H9 (cell line): ENCODE results near the gene CACNA1A. TPM values are rescaled to one million over a fixed set of nuclear protein-coding genes. Genes with fewer than 3 reads are reported as not detected.
"Not testable (repeated sequence)": the region's sequence is repeated elsewhere in the genome, so short reads cannot be mapped to it uniquely, and the experiment has no call there.

ENCODE experiments used
- DNase-seq: peaks from one replicate; pipeline ENCODE4 v3.0.0-alpha.2; 2017
- H2AFZ ChIP-seq: one replicate; pipeline ENCODE4 v1.6.1; 2013; ENCODE audit warnings: mild to moderate bottlenecking, low read length, control low read depth, moderate library complexity
- H2AK5ac ChIP-seq: 2 replicates; pipeline ENCODE4 v1.6.1; 2013; ENCODE audit warnings: low read length, control low read depth, mixed read lengths; ENCODE audit not compliant: insufficient read length
- H2BK120ac ChIP-seq: one replicate; pipeline ENCODE4 v1.6.1; 2013; ENCODE audit warnings: low read depth, mild to moderate bottlenecking, low read length, control low read depth, inconsistent platforms; ENCODE audit not compliant: poor library complexity, severe bottlenecking
- H2BK12ac ChIP-seq: 2 replicates; pipeline ENCODE4 v1.6.1; 2013; ENCODE audit warnings: low read length, control low read depth, mixed read lengths, low read depth; ENCODE audit not compliant: insufficient read length
- H2BK15ac ChIP-seq: 2 replicates; pipeline ENCODE4 v1.6.1; 2013; ENCODE audit warnings: low read depth, low read length, control low read depth
- H2BK20ac ChIP-seq: one replicate; pipeline ENCODE4 v1.6.1; 2013; ENCODE audit warnings: low read depth, mild to moderate bottlenecking, low read length, control low read depth, inconsistent platforms; ENCODE audit not compliant: poor library complexity, severe bottlenecking
- H2BK5ac ChIP-seq: 2 replicates; pipeline ENCODE4 v1.6.1; 2013; ENCODE audit warnings: low read length, control low read depth, mixed read lengths; ENCODE audit not compliant: insufficient read length
- H3K14ac ChIP-seq: 2 replicates; pipeline ENCODE4 v1.6.1; 2013; ENCODE audit warnings: low read length, control low read depth; ENCODE audit not compliant: insufficient read depth
- H3K18ac ChIP-seq: 2 replicates; pipeline ENCODE4 v1.6.1; 2013; ENCODE audit warnings: low read depth, mild to moderate bottlenecking, mixed read lengths, low read length, control low read depth; ENCODE audit not compliant: insufficient read length
- H3K23ac ChIP-seq: 2 replicates; pipeline ENCODE4 v1.6.1; 2013; ENCODE audit warnings: low read length, control low read depth, mixed read lengths, low read depth; ENCODE audit not compliant: insufficient read length
- H3K23me2 ChIP-seq: 2 replicates; pipeline ENCODE4 v1.6.1; 2013; ENCODE audit warnings: low read depth, mild to moderate bottlenecking, mixed read lengths, low read length, control low read depth; ENCODE audit not compliant: insufficient read length, poor library complexity, severe bottlenecking
- H3K27ac ChIP-seq: 2 replicates; pipeline ENCODE4 v1.5.1; 2013; ENCODE audit warnings: low read length, control low read depth, mixed read lengths, low read depth; ENCODE audit not compliant: insufficient read length
- H3K27me3 ChIP-seq: 2 replicates; pipeline ENCODE4 v1.6.1; 2013; ENCODE audit warnings: low read length, control low read depth, inconsistent platforms; ENCODE audit not compliant: insufficient read depth
- H3K4ac ChIP-seq: 2 replicates; pipeline ENCODE4 v1.6.1; 2013; ENCODE audit warnings: low read depth, mild to moderate bottlenecking, control low read depth, inconsistent platforms, low read length, moderate library complexity
- H3K4me1 ChIP-seq: 2 replicates; pipeline ENCODE4 v1.6.1; 2013; ENCODE audit warnings: low read length, control low read depth, inconsistent platforms; ENCODE audit not compliant: insufficient read depth
- H3K4me2 ChIP-seq: 2 replicates; pipeline ENCODE4 v1.6.1; 2013; ENCODE audit warnings: low read length, control low read depth, mixed read lengths; ENCODE audit not compliant: insufficient read length, insufficient read depth
- H3K56ac ChIP-seq: 2 replicates; pipeline ENCODE4 v1.6.1; 2013; ENCODE audit warnings: low read depth, mild to moderate bottlenecking, mixed read lengths, low read length, control low read depth; ENCODE audit not compliant: insufficient read length
- H3K79me1 ChIP-seq: 2 replicates; pipeline ENCODE4 v1.6.1; 2013; ENCODE audit warnings: low read depth, mild to moderate bottlenecking, moderate library complexity, low read length, control low read depth, inconsistent platforms; ENCODE audit not compliant: insufficient read depth, poor library complexity, severe bottlenecking
- H3K79me2 ChIP-seq: 2 replicates; pipeline ENCODE4 v1.6.1; 2013; ENCODE audit warnings: low read length, control low read depth, inconsistent platforms; ENCODE audit not compliant: insufficient read depth
- H3K9ac ChIP-seq: 2 replicates; pipeline ENCODE4 v1.6.1; 2013; ENCODE audit warnings: low read length, control low read depth, mixed read lengths; ENCODE audit not compliant: insufficient read length; ENCODE audit errors: extremely low read depth
- H3K9me3 ChIP-seq: one replicate; pipeline ENCODE4 v1.6.1; 2013; ENCODE audit warnings: low read depth, low read length, inconsistent platforms; ENCODE audit not compliant: control insufficient read depth
- H3T11ph ChIP-seq: one replicate; pipeline ENCODE4 v1.6.1; 2013; ENCODE audit warnings: mild to moderate bottlenecking, low read length, control low read depth, inconsistent platforms
- H4K20me1 ChIP-seq: one replicate; pipeline ENCODE4 v1.6.1; 2013; ENCODE audit not compliant: control insufficient read depth, insufficient read length, insufficient read depth
- H4K5ac ChIP-seq: 2 replicates; pipeline ENCODE4 v1.6.1; 2013; ENCODE audit warnings: low read depth, mild to moderate bottlenecking, mixed read lengths, low read length, control low read depth; ENCODE audit not compliant: insufficient read length
- H4K8ac ChIP-seq: replicated peaks from 2 replicates; pipeline ENCODE4 v1.6.1; 2013; ENCODE audit warnings: low read length, control low read depth, mixed read lengths, low read depth; ENCODE audit not compliant: insufficient read length
- H4K91ac ChIP-seq: 2 replicates; pipeline ENCODE4 v1.6.1; 2013; ENCODE audit warnings: low read depth, mild to moderate bottlenecking, moderate library complexity, mixed read lengths, low read length, control low read depth; ENCODE audit not compliant: insufficient read length
- H3K27ac Mint-ChIP-seq, 3 experiments: 2 replicates in 2 of 3; 3 replicates in 1 of 3; pipeline ENCODE4 v1.8.0; 2020 to 2021; ENCODE audit warnings: mixed read lengths in 3 of 3, mild to moderate bottlenecking in 1 of 3, moderate library complexity in 1 of 3
- H3K27me3 Mint-ChIP-seq: 2 replicates; pipeline ENCODE4 v1.8.0; 2021; ENCODE audit warnings: low read depth, mild to moderate bottlenecking, moderate library complexity, mixed read lengths
- H3K36me3 Mint-ChIP-seq, 3 experiments: 2 replicates in 2 of 3; 3 replicates in 1 of 3; pipeline ENCODE4 v1.8.0; 2020 to 2021; ENCODE audit warnings: low read depth in 3 of 3, mixed read lengths in 3 of 3; ENCODE audit not compliant: insufficient read depth in 1 of 3
- H3K4me1 Mint-ChIP-seq, 2 experiments: 2 replicates each; pipeline ENCODE4 v1.8.0; 2020; ENCODE audit warnings: mixed read lengths in 2 of 2
- H3K4me3 Mint-ChIP-seq, 2 experiments: 2 replicates in 1 of 2; 3 replicates in 1 of 2; pipeline ENCODE4 v1.8.0; 2020 to 2021; ENCODE audit warnings: mild to moderate bottlenecking in 2 of 2, mixed read lengths in 2 of 2, moderate library complexity in 1 of 2
- H3K9me3 Mint-ChIP-seq, 2 experiments: 2 replicates in 1 of 2; 3 replicates in 1 of 2; pipeline ENCODE4 v1.8.0; 2020; ENCODE audit warnings: mild to moderate bottlenecking in 2 of 2, mixed read lengths in 2 of 2, moderate library complexity in 1 of 2
- WGBS: extraction: QIAGEN DNeasy Blood & Tissue Kit; methylation state at CpG from one replicate; pipeline ENCODE4 v1.1.7; 2013; ENCODE audit warnings: missing lambda C conversion rate, low lambda C conversion rate, mixed read lengths; ENCODE audit not compliant: insufficient read length; ENCODE audit errors: extremely low coverage; 5-methylcytosine and 5-hydroxymethylcytosine counted together
- total RNA-seq: library from RNA; stranded (reverse); gene quantifications from 2 replicates; pipeline ENCODE4 v1.2.1, GENCODE V29; 2021

CACNA1A gene
- total RNA-seq, 1 experiment from 2014 or later = 8.0 TPM

DNA sequence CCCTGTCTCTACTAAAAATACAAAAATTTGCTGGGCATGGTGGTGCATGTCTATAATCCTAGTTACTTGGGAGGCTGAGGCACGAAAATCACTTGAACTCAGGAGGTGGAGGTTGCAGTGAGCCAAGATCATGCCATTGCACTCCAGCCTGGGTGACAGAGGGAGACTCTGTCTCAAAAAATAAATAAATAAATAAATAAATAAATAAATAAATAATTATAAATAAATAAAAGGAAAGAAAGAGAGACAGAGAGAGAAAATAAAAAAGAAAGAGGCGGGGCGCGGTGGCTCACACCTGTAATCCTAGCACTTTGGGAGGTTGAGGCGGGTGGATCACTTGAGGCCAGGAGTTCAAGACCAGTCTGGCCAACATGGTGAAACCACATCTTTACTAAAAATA, 328.7 kb downstream of the CACNA1A start:
- not testable (repeated sequence) for H2BK120ac ChIP-seq, H3K18ac ChIP-seq, H3K9ac ChIP-seq, H4K5ac ChIP-seq, H3K4me1 ChIP-seq, H2BK20ac ChIP-seq, H3K4ac ChIP-seq, H3K79me1 ChIP-seq, H2BK5ac ChIP-seq, H3K79me2 ChIP-seq, H2AK5ac ChIP-seq, H3K4me3 Mint-ChIP-seq, H3K23ac ChIP-seq, H3K56ac ChIP-seq, H3K27me3 ChIP-seq, DNase-seq, H4K20me1 ChIP-seq, H4K91ac ChIP-seq, H2BK12ac ChIP-seq, H3K36me3 Mint-ChIP-seq, H3K23me2 ChIP-seq, H4K8ac ChIP-seq, H3K27ac Mint-ChIP-seq, H3K9me3 Mint-ChIP-seq, H2BK15ac ChIP-seq, H3K9me3 ChIP-seq, H3K4me2 ChIP-seq, H3T11ph ChIP-seq, H3K27me3 Mint-ChIP-seq, H2AFZ ChIP-seq, H3K27ac ChIP-seq, H3K4me1 Mint-ChIP-seq, H3K14ac ChIP-seq
- WGBS = no CpG with 5 or more reads among the region's 5 CpGs
